Tibial nerve (tissue), 4 donors: ENCODE data around the gene DLGAP3. TPM values are rescaled to one million over a fixed set of nuclear protein-coding genes. Genes with fewer than 3 reads are reported as not detected.

Experiments used
- DNase-seq, 2 donors: peaks; one replicate each; pipeline ENCODE4 v3.0.0-alpha.2; 2019; ENCODE audit warnings: low spot score in 2 of 2
- H3K27ac ChIP-seq, 4 donors: fragments of 200-600 bp; sonication (generic) in 3 of 4; one replicate each; pipeline ENCODE4 v1.5.1; 2017 to 2019; ENCODE audit warnings: mild to moderate bottlenecking in 1 of 4
- H3K27me3 ChIP-seq, 2 donors: fragments of 200-600 bp; sonication (generic) in 1 of 2; one replicate each; pipeline versions ENCODE4 v1.5.1 to v1.6.0; 2017 to 2019
- H3K36me3 ChIP-seq, 3 donors: fragments of 200-600 bp; sonication (generic); one replicate each; pipeline ENCODE4 v1.5.1; 2018 to 2019
- H3K4me1 ChIP-seq, 4 donors: fragments of 200-600 bp; sonication (generic) in 3 of 4; one replicate each; pipeline ENCODE4 v1.5.1; 2017 to 2019
- H3K4me3 ChIP-seq, 4 donors: fragments of 200-600 bp; sonication (generic) in 3 of 4; one replicate each; pipeline ENCODE4 v1.5.1; 2017 to 2019; ENCODE audit warnings: mild to moderate bottlenecking in 1 of 4, moderate library complexity in 1 of 4
- H3K9me3 ChIP-seq, 4 donors: fragments of 200-600 bp; sonication (generic) in 3 of 4; one replicate each; pipeline ENCODE4 v1.5.1; 2017 to 2019
- EP300 ChIP-seq, 2 donors: sonication (generic); formaldehyde crosslinking; IDR thresholded peaks; one replicate each; pipeline ENCODE4 v1.6.1; 2017; ENCODE audit warnings: antibody characterized with exemption in 2 of 2, mild to moderate bottlenecking in 1 of 2
- POLR2A ChIP-seq, 2 donors: fragments of 450-650 bp; IDR thresholded peaks; one replicate each; pipeline ENCODE4 v1.6.1; 2017; ENCODE audit warnings: antibody characterized with exemption in 2 of 2, mild to moderate bottlenecking in 2 of 2, moderate library complexity in 2 of 2
- WGBS, 2 donors: methylation state at CpG; one replicate each; pipeline ENCODE4 v1.1.5; 2018; 5-methylcytosine and 5-hydroxymethylcytosine counted together
- total RNA-seq, 4 donors: library from RNA; depleted of rRNA; stranded (reverse); fragments of >200 nt; gene quantifications; one replicate each; pipeline ENCODE4 v1.1.0, GENCODE V29; 2016
- TF ChIP-seq, protein P1 (sequence below), 5 experiments: fragments of 200-600 bp in 3 of 5; fragments of 450-650 bp in 2 of 5; sonication (generic) in 3 of 5; IDR thresholded peaks; one replicate each; pipeline ENCODE4 v1.5.1; 2016 to 2019; ENCODE audit warnings: antibody characterized with exemption in 5 of 5, mild to moderate bottlenecking in 3 of 5, moderate library complexity in 2 of 5

Gene DLGAP3
- total RNA-seq, 4 donors from 2014 or later, result 0.42 to 0.87 (median 0.78) TPM; not detected in 1

DNA sequence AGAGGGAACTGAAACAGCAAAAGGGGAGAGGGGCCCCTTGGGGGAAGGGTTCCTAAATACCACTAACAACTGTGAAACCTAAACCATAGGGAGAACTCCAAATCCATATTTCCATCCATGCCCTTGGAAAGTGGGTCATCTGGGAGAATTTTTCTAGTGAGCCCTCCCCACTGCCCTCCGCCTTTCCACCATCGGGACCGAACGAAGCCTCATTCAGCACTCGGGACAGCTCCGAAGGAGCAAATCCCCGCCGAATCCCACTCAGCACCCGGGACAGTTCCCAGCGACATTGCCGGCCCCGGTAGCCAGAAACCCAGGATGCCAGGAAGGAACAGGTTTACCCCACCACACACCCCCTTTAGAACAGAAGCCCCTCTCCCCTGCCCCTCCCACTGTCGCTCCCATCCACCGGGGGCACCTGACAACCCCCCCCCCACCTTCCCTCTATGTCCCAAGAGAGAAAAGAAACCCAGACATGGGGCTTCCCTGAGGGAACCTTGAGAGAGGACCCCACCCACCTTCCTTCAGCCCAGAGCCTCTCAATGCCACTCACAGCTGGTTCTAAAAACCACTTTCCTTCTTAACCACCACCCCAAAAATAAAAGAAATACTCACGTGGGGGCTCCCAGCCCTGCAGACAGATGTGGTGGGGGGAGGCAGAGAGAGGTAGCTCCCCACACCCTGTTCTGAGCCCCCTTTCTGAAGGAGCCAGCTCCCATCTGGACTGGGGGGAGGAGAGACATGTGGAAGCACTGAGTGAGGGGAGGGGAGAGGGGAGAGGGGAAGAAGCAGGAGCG lies 4.5 kb downstream of the DLGAP3 start:
- no peaks in the 10 kb centered on the region for H3K9me3 ChIP-seq
- TF ChIP-seq, protein P1, sequence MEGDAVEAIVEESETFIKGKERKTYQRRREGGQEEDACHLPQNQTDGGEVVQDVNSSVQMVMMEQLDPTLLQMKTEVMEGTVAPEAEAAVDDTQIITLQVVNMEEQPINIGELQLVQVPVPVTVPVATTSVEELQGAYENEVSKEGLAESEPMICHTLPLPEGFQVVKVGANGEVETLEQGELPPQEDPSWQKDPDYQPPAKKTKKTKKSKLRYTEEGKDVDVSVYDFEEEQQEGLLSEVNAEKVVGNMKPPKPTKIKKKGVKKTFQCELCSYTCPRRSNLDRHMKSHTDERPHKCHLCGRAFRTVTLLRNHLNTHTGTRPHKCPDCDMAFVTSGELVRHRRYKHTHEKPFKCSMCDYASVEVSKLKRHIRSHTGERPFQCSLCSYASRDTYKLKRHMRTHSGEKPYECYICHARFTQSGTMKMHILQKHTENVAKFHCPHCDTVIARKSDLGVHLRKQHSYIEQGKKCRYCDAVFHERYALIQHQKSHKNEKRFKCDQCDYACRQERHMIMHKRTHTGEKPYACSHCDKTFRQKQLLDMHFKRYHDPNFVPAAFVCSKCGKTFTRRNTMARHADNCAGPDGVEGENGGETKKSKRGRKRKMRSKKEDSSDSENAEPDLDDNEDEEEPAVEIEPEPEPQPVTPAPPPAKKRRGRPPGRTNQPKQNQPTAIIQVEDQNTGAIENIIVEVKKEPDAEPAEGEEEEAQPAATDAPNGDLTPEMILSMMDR (IDR thresholded peaks at IDR 0.05), result no peak
- TF ChIP-seq POLR2A (IDR thresholded peaks at IDR 0.05), result no peak
- TF ChIP-seq EP300 (IDR thresholded peaks at IDR 0.05), result no peak
- H3K27ac ChIP-seq, result no peak overlapping the region
- no peaks in the 10 kb centered on the region for H3K36me3 ChIP-seq
- peaks cover 0 to 15% (median 7%) of the 10 kb centered on the region in 4 donors for H3K4me1 ChIP-seq
- no peak overlapping the region for H3K4me3 ChIP-seq
- peaks cover 3 to 68% of the 10 kb centered on the region in 2 donors for H3K27me3 ChIP-seq
- peak; percentile 24 to 49 for DNase-seq
- 3 to 4% methylated on average over 16 of the region's 16 CpGs for WGBS, 2 donors

DNA sequence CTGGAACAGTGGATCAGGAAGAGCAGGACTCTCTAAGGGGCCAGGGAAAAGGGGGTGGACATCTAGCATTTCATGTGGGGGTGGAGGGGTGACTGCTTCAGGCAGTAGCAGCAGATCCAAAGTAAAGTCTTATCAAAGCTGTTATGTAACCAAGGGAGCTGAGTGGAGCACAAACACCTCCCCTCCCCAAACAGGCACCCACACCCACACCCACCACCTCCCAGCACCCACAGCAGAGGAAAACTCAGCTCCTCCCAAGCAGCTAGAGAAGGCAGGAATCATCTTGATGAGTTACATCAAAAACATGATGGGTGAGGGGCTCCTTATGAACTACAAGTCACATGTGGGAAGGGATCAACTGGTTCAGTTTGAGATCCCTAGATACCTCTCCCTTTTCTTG lies 6.0 kb downstream of the DLGAP3 start:
- no peak overlapping the region for H3K4me3 ChIP-seq
- no peak for DNase-seq
- no peaks in the 10 kb centered on the region for H3K36me3 ChIP-seq
- peaks cover 0 to 3% (median under 1%) of the 10 kb centered on the region in 4 donors for H3K4me1 ChIP-seq
- TF ChIP-seq, protein P1 (IDR thresholded peaks at IDR 0.05), result no peak
- TF ChIP-seq EP300 (IDR thresholded peaks at IDR 0.05) (no peak), POLR2A (IDR thresholded peaks at IDR 0.05) (no peak)
- peaks cover 0 to 66% of the 10 kb centered on the region in 2 donors for H3K27me3 ChIP-seq
- no peak overlapping the region for H3K27ac ChIP-seq
- H3K9me3 ChIP-seq, result no peaks in the 10 kb centered on the region

DNA sequence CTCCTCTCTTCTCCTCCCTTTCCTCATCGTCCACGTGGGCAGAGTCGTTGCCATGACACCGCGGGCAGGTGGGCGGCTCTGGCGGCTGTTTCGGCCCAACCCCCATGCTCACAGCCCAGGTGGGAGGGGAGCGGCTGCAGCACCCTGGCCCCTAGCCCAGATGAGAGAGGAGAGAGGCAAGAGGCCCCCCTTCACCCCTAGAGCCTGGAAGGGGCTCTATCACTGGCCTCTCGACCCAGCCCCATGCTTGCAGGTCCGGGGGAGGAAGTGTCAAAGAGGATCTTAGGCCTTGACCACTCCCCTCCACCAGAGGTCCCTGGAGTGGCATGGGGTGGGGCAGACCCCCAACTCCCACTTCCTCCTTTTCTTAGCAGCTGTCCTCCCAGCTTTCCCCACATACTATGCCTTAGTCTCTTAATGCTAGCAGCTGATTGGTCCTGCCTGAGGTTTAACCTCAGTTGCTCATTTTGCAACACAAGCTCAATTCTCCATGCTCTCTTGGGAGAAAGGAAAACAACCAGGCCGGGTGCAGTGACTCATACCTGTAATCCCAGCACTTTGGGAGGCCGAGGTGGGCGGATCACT lies 10.4 kb downstream of the DLGAP3 start:
- Histone ChIP-seq H3K36me3 (no peaks in the 10 kb centered on the region), H3K9me3 (no peaks in the 10 kb centered on the region), H3K4me1 (no peaks in the 10 kb centered on the region), H3K27ac (no peak overlapping the region), H3K27me3 (peaks cover 0 to 28% of the 10 kb centered on the region in 2 donors), H3K4me3 (no peak overlapping the region)
- no peak for DNase-seq
- TF ChIP-seq, protein P1 (IDR thresholded peaks at IDR 0.05), result no peak
- TF ChIP-seq POLR2A (IDR thresholded peaks at IDR 0.05) (no peak), EP300 (IDR thresholded peaks at IDR 0.05) (no peak)
- WGBS, 2 donors, result 7 to 10% methylated on average over 14 of the region's 14 CpGs

DNA sequence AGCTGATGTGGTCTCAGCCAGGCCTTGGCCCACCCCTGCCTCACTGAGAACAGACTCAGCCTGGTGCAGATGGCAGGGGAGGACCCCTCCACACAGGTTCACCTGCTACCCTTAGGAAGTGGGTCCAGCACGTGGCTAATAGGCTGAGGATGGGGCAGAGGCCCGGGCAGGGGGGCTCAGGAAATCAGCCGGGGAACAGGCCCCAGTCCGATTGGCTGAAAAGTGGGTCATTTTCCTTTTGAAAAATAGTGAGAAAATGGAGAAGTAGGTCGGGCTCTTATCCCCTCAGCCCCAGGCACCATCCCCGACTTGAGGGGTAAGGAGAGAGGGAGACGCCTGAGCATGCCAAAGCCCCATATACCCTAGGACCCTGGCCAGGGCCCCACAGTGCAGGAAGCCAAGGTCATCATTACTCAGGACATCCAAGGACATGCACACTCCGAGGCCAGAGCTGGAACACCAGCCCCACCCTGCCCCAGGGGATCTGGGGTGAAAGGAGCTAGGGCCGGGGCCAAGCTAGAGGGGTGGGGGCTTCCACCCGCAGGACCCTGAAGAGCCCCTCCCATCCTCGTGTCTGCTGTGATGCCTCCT lies 11.0 kb downstream of the DLGAP3 start:
- 28% methylated on average over 10 to 11 of the region's 11 CpGs for WGBS, 2 donors
- Histone ChIP-seq H3K4me1 (no peaks in the 10 kb centered on the region), H3K27me3 (peaks cover 0 to 22% of the 10 kb centered on the region in 2 donors), H3K36me3 (no peaks in the 10 kb centered on the region), H3K4me3 (no peak overlapping the region), H3K27ac (no peak overlapping the region), H3K9me3 (no peaks in the 10 kb centered on the region)
- DNase-seq, result no peak
- no peak for TF ChIP-seq EP300 (IDR thresholded peaks at IDR 0.05)
- TF ChIP-seq, protein P1 (IDR thresholded peaks at IDR 0.05), result no peak
- no peak for TF ChIP-seq POLR2A (IDR thresholded peaks at IDR 0.05)

DNA sequence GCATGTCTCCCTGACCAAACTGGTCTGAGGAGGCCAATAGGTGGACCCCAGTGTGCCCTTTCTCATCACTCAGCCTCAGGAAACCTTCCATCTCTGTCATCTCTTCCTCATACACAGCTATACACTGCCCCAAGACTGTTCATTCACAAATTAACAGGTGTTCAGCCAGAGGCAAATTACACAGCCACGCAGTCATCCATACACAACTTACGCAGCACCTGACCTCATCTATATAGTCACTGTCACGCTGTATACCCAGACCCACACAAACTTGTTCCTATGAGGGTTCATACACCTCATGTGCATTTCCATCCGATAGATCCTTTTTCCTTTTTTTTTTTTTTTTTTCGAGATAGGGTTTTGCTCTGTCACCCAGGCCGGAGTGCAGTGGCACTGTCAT lies 12.4 kb downstream of the DLGAP3 start:
- TF ChIP-seq, protein P1 (IDR thresholded peaks at IDR 0.05), result no peak
- TF ChIP-seq POLR2A (IDR thresholded peaks at IDR 0.05) (no peak), EP300 (IDR thresholded peaks at IDR 0.05) (no peak)
- Histone ChIP-seq H3K36me3 (no peaks in the 10 kb centered on the region), H3K4me1 (no peaks in the 10 kb centered on the region), H3K27ac (no peak overlapping the region), H3K4me3 (no peak overlapping the region), H3K9me3 (no peaks in the 10 kb centered on the region), H3K27me3 (peaks cover 0 to 12% of the 10 kb centered on the region in 2 donors)
- WGBS, 2 donors, result 88 to 93% methylated on average over 6 of the region's 6 CpGs
- DNase-seq, result no peak
